GM19372 (cell line): ENCODE results near the gene KAZN.

ENCODE experiments used
- ATAC-seq: cut with Tn5 transposase; IDR thresholded peaks from one replicate; pipeline ENCODE4 v1.9.1; 2021; ENCODE audit warnings: mild to moderate bottlenecking, low read depth, moderate library complexity; ENCODE audit not compliant: unreplicated experiment

The KAZN gene

GRCh38 chr1:15110128-15110866 lies 511.8 kb downstream of the KAZN start:
- ATAC-seq: no peak

GRCh38 chr1:15110867-15111230 lies 512.4 kb downstream of the KAZN start:
- no peak for ATAC-seq

GRCh38 chr1:15113146-15113545 lies 514.7 kb downstream of the KAZN start:
- no peak for ATAC-seq

- no peak for ATAC-seq
These were observed 516.4 kb downstream of the KAZN start for GRCh38 chr1:15114884-15115283.

- ATAC-seq: no peak
These were observed 517.3 kb downstream of the KAZN start for GRCh38 chr1:15115542-15116330.

GRCh38 chr1:15116966-15117365 lies 518.5 kb downstream of the KAZN start:
- no peak for ATAC-seq

GRCh38 chr1:15117671-15118325 lies 519.3 kb downstream of the KAZN start:
- ATAC-seq: no peak

GRCh38 chr1:15118579-15118978 lies 520.1 kb downstream of the KAZN start:
- ATAC-seq: no peak

- ATAC-seq: no peak
These were observed 521.9 kb downstream of the KAZN start for GRCh38 chr1:15120251-15120945.

- no peak for ATAC-seq
These were observed 523.8 kb downstream of the KAZN start for GRCh38 chr1:15122331-15122730.

- no peak for ATAC-seq
These were observed 524.8 kb downstream of the KAZN start for GRCh38 chr1:15123270-15123669.

GRCh38 chr1:15123925-15124324 lies 525.4 kb downstream of the KAZN start:
- no peak for ATAC-seq

GRCh38 chr1:15124362-15125100 lies 526.0 kb downstream of the KAZN start:
- ATAC-seq: no peak

GRCh38 chr1:15125101-15125745 lies 526.7 kb downstream of the KAZN start:
- no peak for ATAC-seq

- no peak for ATAC-seq
These were observed 529.6 kb downstream of the KAZN start for GRCh38 chr1:15128077-15128476.

GRCh38 chr1:15128520-15129313 lies 530.2 kb downstream of the KAZN start:
- ATAC-seq: no peak

GRCh38 chr1:15129944-15130343 lies 531.5 kb downstream of the KAZN start:
- no peak for ATAC-seq

GRCh38 chr1:15130607-15131006 lies 532.1 kb downstream of the KAZN start:
- ATAC-seq: no peak

GRCh38 chr1:15132965-15133364 lies 534.5 kb downstream of the KAZN start:
- no peak for ATAC-seq
